ENCODE measurements around the gene CCDC169. TPM values are rescaled to one million over a fixed set of nuclear protein-coding genes. Genes with fewer than 3 reads are reported as not detected.

The CCDC169 gene
- total RNA-seq, 1 donor from 2014 or later, result 3.1 TPM

DNA sequence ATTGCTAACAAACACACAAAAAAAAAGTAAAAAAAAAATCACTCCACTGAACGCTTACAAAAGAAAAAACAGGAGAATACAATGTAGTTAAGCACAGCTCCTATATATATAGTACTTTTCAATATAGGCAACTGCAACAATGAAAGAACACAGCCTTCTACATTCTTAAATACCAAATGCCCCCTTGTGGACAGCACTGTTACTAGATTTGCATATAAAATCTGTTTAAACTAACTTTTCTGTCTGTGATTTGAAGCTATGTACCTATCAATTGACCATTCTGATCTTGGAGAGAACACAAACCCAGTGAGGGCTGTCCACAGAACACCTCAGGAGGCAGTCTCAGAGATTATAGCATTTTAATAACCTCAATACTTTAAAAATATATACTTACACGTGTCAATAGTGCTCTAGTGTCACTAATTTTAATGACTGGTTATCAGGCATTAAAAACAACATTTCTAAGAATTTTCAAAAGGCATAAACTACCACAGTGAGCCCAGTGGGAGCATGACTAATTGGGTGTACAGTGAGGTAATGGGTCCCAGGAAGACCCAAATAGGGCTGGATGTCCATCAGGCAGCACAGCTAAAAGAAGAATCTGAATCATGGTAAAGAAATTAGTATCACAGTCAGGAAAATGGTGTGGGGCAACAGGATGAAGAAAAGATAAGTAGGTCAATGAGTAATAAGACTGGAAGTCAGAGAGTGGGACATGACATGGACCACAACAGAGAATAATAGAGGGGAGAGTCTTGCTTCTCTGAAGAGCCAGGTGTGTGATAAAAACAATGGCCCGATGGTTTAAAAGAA is 22.2 kb downstream of the CCDC169 start:
- Mint-ChIP-seq H3K27ac (ENCODE audit: unreplicated experiment) (no peak overlapping the region), H3K4me3 (ENCODE audit: unreplicated experiment) (no peak overlapping the region), H3K4me1 (ENCODE audit: unreplicated experiment) (no peaks in the 10 kb centered on the region), H3K9me3 (ENCODE audit: unreplicated experiment) (no peaks in the 10 kb centered on the region), H3K27me3 (ENCODE audit: unreplicated experiment) (no peaks in the 10 kb centered on the region), H3K36me3 (ENCODE audit: low read depth, unreplicated experiment) (no peaks in the 10 kb centered on the region)
- DNase-seq (ENCODE audit: low spot score), result peak; percentile 36
- peak; percentile 75 for TF ChIP-seq CTCF (IDR thresholded peaks at IDR 0.05; ENCODE audit: unreplicated experiment)

- Mint-ChIP-seq H3K27ac (ENCODE audit: unreplicated experiment) (no peak overlapping the region), H3K27me3 (ENCODE audit: unreplicated experiment) (no peaks in the 10 kb centered on the region), H3K4me1 (ENCODE audit: unreplicated experiment) (no peaks in the 10 kb centered on the region), H3K36me3 (ENCODE audit: low read depth, unreplicated experiment) (no peaks in the 10 kb centered on the region), H3K4me3 (ENCODE audit: unreplicated experiment) (no peak overlapping the region), H3K9me3 (ENCODE audit: unreplicated experiment) (no peaks in the 10 kb centered on the region)
- DNase-seq (ENCODE audit: low spot score), result no peak
- TF ChIP-seq CTCF (IDR thresholded peaks at IDR 0.05; ENCODE audit: unreplicated experiment), result no peak
Observed at GRCh38 chr13:36273431-36273830, 24.2 kb downstream of the CCDC169 start.

DNA sequence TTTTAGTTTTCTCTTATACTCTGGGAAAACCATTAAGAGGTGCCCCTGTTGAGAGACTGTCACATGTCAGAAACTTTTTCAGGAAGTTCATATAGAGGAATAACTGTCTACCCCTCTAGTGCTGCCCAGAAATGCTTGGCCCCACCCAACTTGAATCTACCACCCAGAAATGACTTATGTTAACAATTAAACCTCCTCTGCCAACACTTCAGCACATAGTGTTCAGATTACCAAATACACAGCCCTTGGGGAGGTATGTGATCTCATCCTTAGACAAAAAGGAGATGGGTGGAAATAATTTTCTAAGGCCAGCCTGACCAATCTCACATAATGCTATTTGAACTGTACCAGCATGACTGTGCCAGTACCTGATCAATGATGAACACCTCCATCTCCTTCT is 35.6 kb downstream of the CCDC169 start:
- H3K4me3 Mint-ChIP-seq (ENCODE audit: unreplicated experiment), result no peak overlapping the region
- no peak overlapping the region for H3K27ac Mint-ChIP-seq (ENCODE audit: unreplicated experiment)
- no peaks in the 10 kb centered on the region for H3K36me3 Mint-ChIP-seq (ENCODE audit: low read depth, unreplicated experiment)
- H3K4me1 Mint-ChIP-seq (ENCODE audit: unreplicated experiment), result no peaks in the 10 kb centered on the region
- no peaks in the 10 kb centered on the region for H3K9me3 Mint-ChIP-seq (ENCODE audit: unreplicated experiment)
- no peak for DNase-seq (ENCODE audit: low spot score)
- TF ChIP-seq CTCF (IDR thresholded peaks at IDR 0.05; ENCODE audit: unreplicated experiment), result no peak
- no peaks in the 10 kb centered on the region for H3K27me3 Mint-ChIP-seq (ENCODE audit: unreplicated experiment)

- no peak overlapping the region for H3K4me3 Mint-ChIP-seq (ENCODE audit: unreplicated experiment)
- H3K27ac Mint-ChIP-seq (ENCODE audit: unreplicated experiment), result no peak overlapping the region
- DNase-seq (ENCODE audit: low spot score), result no peak
- no peaks in the 10 kb centered on the region for H3K36me3 Mint-ChIP-seq (ENCODE audit: low read depth, unreplicated experiment)
- H3K9me3 Mint-ChIP-seq (ENCODE audit: unreplicated experiment), result no peaks in the 10 kb centered on the region
- TF ChIP-seq CTCF (IDR thresholded peaks at IDR 0.05; ENCODE audit: unreplicated experiment), result no peak
- H3K27me3 Mint-ChIP-seq (ENCODE audit: unreplicated experiment), result no peaks in the 10 kb centered on the region
- H3K4me1 Mint-ChIP-seq (ENCODE audit: unreplicated experiment), result no peaks in the 10 kb centered on the region
Observed at GRCh38 chr13:36261011-36261410, 36.6 kb downstream of the CCDC169 start.

- Mint-ChIP-seq H3K27me3 (ENCODE audit: unreplicated experiment) (no peaks in the 10 kb centered on the region), H3K9me3 (ENCODE audit: unreplicated experiment) (no peaks in the 10 kb centered on the region), H3K4me1 (ENCODE audit: unreplicated experiment) (peaks cover 2% of the 10 kb centered on the region), H3K4me3 (ENCODE audit: unreplicated experiment) (no peak overlapping the region), H3K36me3 (ENCODE audit: low read depth, unreplicated experiment) (no peaks in the 10 kb centered on the region), H3K27ac (ENCODE audit: unreplicated experiment) (no peak overlapping the region)
- no peak for DNase-seq (ENCODE audit: low spot score)
- no peak for TF ChIP-seq CTCF (IDR thresholded peaks at IDR 0.05; ENCODE audit: unreplicated experiment)
Observed at GRCh38 chr13:36259361-36260137, 38.1 kb downstream of the CCDC169 start.
